Measurements from ENCODE around the gene PRPF40B.
"Not testable (repeated sequence)": the region's sequence is repeated elsewhere in the genome, so short reads cannot be mapped to it uniquely, and the experiment has no call there.

PRPF40B gene

GRCh38 chr12:49623142-49623904 is at the start of gene PRPF40B:
PRPF40B (plus strand) TSS chr12:49623561; CDS start chr12:49623591, 30 bp downstream.
- no peak for DNase-seq

DNA sequence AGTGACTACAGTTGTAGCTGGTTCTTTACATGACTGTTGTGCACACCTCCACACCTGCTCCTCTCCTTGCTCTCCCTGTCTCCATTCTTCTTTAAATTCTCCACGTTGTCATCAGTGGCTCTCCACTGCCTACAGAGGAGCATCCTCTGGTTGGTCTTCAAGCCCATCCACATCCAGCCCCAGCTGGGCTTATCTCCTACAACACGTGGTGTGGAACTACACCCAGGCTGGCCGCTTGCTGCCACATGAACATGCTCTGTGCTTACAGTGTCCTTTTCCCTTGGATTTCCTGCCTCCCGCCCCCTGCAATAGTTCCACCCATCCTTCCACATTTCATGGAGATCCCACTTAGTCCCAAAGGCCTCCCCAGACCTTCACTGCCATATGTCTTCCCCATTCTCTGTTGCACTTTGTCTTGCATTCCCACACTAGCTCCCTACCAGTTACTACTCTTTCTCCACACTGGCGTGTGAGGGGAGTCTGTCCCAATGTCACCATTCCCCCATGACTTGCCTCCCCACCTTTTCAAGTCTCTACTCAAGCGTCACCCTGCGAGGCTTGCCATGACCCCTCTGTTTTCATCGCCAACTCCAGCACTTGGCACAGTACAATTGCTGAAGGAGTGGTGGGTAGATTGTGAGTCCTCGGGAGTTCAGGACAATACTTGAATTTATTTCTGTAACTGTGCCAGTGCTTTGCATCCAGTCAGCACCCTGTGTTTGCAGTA is 45.6 kb upstream of the PRPF40B start:
- DNase-seq: no peak

- no peak for DNase-seq
These were observed 44.8 kb upstream of the PRPF40B start for GRCh38 chr12:49578471-49579112.

GRCh38 chr12:49580572-49581535 is 42.5 kb upstream of the PRPF40B start:
- no peak for DNase-seq

DNA sequence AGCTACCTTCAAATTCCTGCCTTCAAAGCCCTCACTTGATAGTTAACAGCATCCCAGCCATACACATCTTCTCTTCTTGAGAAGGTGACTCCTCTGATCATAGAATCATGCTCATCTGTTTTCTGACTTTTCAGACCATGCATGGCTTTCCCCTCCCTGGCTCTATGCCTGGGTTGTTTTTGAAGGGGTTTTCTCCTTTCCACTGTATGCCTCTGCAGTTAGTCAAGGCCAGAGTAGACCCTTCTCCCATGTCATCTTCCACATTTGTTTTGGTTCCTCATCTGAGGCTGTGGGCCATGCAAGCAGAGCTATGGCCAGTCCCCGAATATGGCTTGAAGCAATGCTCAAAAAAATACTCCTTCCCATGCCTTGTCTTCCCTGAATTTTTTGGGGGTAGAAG is 41.2 kb upstream of the PRPF40B start:
- DNase-seq: no peak

- no peak for DNase-seq
These were observed 40.5 kb upstream of the PRPF40B start for GRCh38 chr12:49582850-49583249.

DNA sequence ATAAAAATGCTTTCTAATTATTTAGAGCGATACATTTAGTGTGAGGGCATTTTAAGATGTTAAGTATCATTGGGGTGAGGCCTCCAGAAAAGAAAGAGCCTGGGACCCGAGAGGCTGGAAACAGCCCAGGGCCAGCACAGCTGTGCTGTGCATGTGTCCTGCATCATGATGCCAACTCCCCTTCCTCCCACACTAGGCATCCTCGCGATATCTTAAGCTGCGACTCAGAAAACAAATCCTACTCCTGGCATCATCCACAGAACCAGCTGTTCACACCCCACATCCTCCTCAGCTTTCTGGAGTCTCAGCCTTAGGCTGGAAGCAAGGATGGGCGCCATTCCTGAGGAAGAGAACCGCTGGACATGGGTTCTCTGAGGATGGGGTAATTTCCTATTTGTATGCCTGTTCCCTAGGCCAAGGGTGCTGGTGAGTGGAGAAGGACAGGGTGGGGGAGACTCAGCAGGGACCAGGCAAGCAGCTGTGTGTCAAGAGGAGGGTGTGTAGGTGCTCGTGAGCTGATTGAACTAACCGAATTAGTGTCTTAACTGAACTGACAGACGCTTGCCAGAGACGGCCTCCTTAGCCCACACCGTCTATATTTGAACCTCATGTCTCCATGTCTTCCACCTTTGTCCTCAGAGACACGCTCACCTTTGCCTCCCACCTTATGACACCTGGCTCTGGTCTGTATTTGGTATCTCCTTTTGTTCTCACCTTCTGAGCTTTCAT is 39.8 kb upstream of the PRPF40B start:
- DNase-seq: no peak

GRCh38 chr12:49584591-49584990 is 38.8 kb upstream of the PRPF40B start:
- no peak for DNase-seq

- no peak for DNase-seq
These were observed 37.6 kb upstream of the PRPF40B start for GRCh38 chr12:49585477-49586459.

- no peak for DNase-seq
These were observed 36.0 kb upstream of the PRPF40B start for GRCh38 chr12:49587174-49587908.

DNA sequence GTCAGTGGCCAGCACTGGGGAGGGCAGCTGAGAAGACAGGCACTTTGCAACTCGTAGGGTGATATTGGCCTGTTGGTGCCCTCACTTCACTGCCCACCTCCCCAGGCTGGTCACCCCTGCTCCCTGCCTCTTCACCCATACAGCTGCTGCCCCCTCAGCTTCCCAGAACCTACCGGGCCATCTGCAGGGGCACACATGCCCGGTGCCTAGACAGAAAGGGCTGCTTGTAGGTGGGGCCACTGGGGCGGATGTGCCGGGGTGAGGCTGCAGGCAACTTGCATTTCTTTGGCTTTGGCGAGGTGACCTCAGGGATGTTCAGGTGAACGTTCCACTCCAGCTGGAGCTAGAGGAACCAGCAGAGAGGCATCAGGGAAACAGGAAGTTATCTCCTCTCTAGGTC is 35.1 kb upstream of the PRPF40B start:
- no peak for DNase-seq

- no peak for DNase-seq
These were observed 34.4 kb upstream of the PRPF40B start for GRCh38 chr12:49588721-49589516.

GRCh38 chr12:49598527-49598926 is 24.8 kb upstream of the PRPF40B start:
- DNase-seq: no peak

DNA sequence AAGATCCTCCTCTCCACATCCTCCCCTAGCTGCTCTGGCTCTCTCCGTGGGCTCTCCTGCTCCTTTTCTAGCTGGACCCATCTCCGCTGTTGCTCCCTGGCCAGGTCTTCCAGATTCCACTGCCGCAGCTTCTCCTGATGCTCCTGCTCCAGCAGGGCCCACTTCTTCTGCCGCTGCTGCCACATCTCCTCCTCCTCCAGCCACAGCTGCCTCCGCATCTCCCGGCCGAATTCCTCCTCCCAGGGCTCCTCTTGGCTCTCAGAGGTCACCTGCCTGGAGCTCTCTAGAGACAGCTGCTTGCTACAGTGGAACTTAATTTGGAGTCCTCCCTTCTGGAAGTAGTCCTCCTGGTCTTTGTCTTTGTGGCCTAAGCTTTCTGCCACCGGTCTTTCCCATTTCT is 23.4 kb upstream of the PRPF40B start:
- no peak for DNase-seq

- no peak for DNase-seq
These were observed 19.6 kb upstream of the PRPF40B start for GRCh38 chr12:49603721-49604120.

DNA sequence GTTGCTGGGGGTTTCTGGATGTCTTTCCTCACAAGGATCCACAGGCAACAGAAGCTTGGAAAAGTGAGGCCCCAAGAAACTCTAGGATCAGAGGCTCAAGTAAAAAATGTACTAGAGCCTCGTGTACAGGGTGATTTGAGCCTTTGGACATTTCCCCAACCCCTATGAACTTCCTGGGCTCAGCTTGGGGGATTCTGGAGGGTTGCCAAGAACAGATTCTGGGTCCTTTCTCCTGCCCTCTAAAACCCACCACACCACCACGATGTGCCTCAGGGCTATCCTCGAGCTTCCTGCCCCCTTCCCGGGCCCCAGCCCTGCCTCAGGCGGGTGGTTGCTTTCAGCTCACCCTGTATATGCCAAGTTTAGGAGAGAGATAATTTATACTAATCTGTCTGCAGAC is 18.5 kb upstream of the PRPF40B start:
- no peak for DNase-seq

DNA sequence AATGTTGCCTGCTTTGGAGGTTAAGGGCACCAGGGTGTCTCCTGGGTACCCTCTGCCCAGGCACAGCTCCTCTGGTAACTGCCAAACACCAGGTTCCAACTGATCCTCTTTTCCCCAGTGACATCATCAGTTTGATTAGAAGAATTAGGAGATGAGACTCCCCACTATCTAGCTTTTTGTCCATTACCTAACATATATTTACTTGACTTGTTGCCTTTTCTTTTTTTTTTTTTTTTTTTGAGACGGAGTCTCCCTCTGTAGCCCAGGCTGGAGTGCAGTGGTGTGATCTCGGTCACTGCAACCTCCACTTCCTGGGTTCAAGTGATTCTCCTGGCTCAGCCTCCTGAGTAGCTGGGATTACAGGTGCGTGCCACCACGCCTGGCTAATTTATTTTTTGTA is 17.8 kb upstream of the PRPF40B start, which contains the start of gene FAM186B:
TSS of gene FAM186B (minus strand) at position 101 of the 400 bp plus-strand sequence. CDS start 162 bp downstream, outside the sequence.
- not testable (repeated sequence) for DNase-seq

DNA sequence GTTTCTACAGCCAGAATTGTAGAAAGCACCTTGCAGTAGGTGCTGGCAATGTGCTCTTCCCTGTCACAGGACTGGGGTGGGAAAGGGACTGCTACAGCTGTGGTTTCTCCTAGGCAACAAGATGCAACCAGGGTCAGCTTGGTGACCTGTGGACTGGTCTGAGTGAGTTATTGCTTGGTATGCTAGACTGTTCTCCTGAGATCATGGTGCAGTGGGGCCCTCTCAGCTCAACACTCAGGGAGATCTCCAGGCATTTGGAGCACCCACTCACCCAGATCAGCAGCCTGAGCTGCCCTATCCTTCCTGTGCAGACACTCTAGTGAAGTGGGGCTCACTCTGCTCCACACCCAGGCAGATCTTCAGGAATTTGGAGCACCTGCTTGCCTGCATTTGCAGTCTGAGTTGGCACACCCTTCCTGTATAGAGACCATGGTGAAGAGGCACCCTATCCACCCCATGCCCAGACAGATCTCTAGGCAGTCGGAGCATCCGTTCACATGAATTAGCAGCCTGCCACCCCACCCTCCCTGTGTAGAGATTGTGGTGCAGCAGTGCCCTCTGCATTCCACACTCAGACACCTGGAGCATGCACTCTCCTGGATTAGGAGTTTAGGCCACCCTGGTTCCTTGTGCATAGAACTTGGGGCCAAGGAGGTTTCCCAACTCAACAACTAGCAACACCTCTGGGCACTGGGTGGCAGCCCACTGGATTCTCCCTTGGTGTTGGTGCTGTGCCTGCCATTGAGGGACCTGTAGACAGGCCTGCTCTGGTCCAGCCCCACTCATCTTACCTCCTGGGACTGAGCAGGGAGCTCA is 14.1 kb upstream of the PRPF40B start:
- no peak for DNase-seq

All from cortex of kidney (tissue), 1 donor.